CD14-positive monocyte (primary cell): ENCODE data around the gene CABP2. TPM values are rescaled to one million over a fixed set of nuclear protein-coding genes. Genes with fewer than 3 reads are reported as not detected.

Experiments
- DNase-seq, 3 donors: peaks; one replicate each; pipeline ENCODE4 v3.0.0-alpha.2; 2011 to 2022
- H2AFZ ChIP-seq: 2 replicates; pipeline ENCODE4 v1.6.0; 2012; ENCODE audit warnings: mild to moderate bottlenecking, low read depth, low read length, inconsistent platforms; ENCODE audit not compliant: insufficient read depth, poor library complexity, severe bottlenecking
- H3K27ac ChIP-seq, 2 donors: 1 replicate in 1 of 2; 2 replicates in 1 of 2; pipeline ENCODE4 v1.5.1; 2012 to 2013; ENCODE audit warnings: low read length in 2 of 2, control low read depth in 1 of 2, inconsistent platforms in 1 of 2, low read depth in 1 of 2, mild to moderate bottlenecking in 1 of 2
- H3K27me3 ChIP-seq, 2 donors: one replicate each; pipeline versions ENCODE4 v1.6.0 to v1.6.1; 2011 to 2013; ENCODE audit warnings: low read length in 2 of 2; ENCODE audit not compliant: control insufficient read depth in 2 of 2, insufficient read depth in 2 of 2
- H3K36me3 ChIP-seq, 2 donors: replicated peaks in 1 of 2; 1 replicate in 1 of 2; 2 replicates in 1 of 2; pipeline versions ENCODE4 v1.5.1 to v1.6.1; 2012 to 2013; ENCODE audit warnings: low read length in 2 of 2, control low read depth in 1 of 2, inconsistent platforms in 1 of 2, mild to moderate bottlenecking in 1 of 2; ENCODE audit not compliant: insufficient read depth in 2 of 2, control insufficient read depth in 1 of 2
- H3K4me1 ChIP-seq, 2 donors: 1 replicate in 1 of 2; 2 replicates in 1 of 2; pipeline versions ENCODE4 v1.5.1 to v1.6.1; 2012 to 2013; ENCODE audit warnings: low read length in 2 of 2, control low read depth in 1 of 2, inconsistent platforms in 1 of 2, mild to moderate bottlenecking in 1 of 2, moderate library complexity in 1 of 2; ENCODE audit not compliant: insufficient read depth in 2 of 2, control insufficient read depth in 1 of 2
- H3K4me2 ChIP-seq: replicated peaks from 2 replicates; pipeline ENCODE3; 2012; ENCODE audit warnings: low read length, moderate library complexity, mild to moderate bottlenecking; ENCODE audit not compliant: poor library complexity, severe bottlenecking; ENCODE audit errors: extremely low read depth
- H3K4me3 ChIP-seq, 3 experiments: fragments of 200-600 bp in 1 of 3; sonication (generic) in 1 of 3; replicated peaks in 1 of 3; 1 replicate in 2 of 3; 2 replicates in 1 of 3; pipeline ENCODE4 v1.5.1; 2011 to 2013; ENCODE audit warnings: low read length in 3 of 3, mild to moderate bottlenecking in 3 of 3, control low read depth in 2 of 3, low read depth in 2 of 3, inconsistent platforms in 1 of 3, moderate library complexity in 1 of 3
- H3K79me2 ChIP-seq: 2 replicates; pipeline ENCODE4 v1.6.0; 2012; ENCODE audit warnings: mild to moderate bottlenecking, control low read depth, inconsistent platforms, low read length, moderate library complexity; ENCODE audit not compliant: insufficient read depth
- H3K9ac ChIP-seq: 2 replicates; pipeline ENCODE4 v1.6.0; 2017; ENCODE audit warnings: low read length, mild to moderate bottlenecking; ENCODE audit not compliant: insufficient read depth, poor library complexity, severe bottlenecking
- H3K9me3 ChIP-seq, 2 donors: replicated peaks in 1 of 2; 1 replicate in 1 of 2; 2 replicates in 1 of 2; pipeline versions ENCODE4 v1.5.1 to v1.6.1; 2012 to 2013; ENCODE audit warnings: low read length in 2 of 2, control low read depth in 1 of 2; ENCODE audit not compliant: control insufficient read depth in 1 of 2, insufficient read depth in 1 of 2
- H4K20me1 ChIP-seq: 2 replicates; pipeline ENCODE4 v1.6.0; 2012; ENCODE audit warnings: mild to moderate bottlenecking, low read length, control low read depth, moderate library complexity; ENCODE audit not compliant: insufficient read depth
- H3K27ac Mint-ChIP-seq, 7 donors: one replicate each; pipeline ENCODE4 v1.8.0; 2020; ENCODE audit warnings: mild to moderate bottlenecking in 7 of 7, mixed read lengths in 7 of 7, moderate library complexity in 6 of 7, inconsistent platforms in 2 of 7
- H3K27me3 Mint-ChIP-seq, 3 donors: one replicate each; pipeline ENCODE4 v1.8.0; 2021 to 2022; ENCODE audit warnings: low read depth in 3 of 3, mild to moderate bottlenecking in 3 of 3, mixed read lengths in 3 of 3, moderate library complexity in 3 of 3, inconsistent platforms in 1 of 3
- H3K36me3 Mint-ChIP-seq, 2 donors: one replicate each; pipeline ENCODE4 v1.8.0; 2020; ENCODE audit warnings: mixed read lengths in 2 of 2, inconsistent platforms in 1 of 2, mild to moderate bottlenecking in 1 of 2
- H3K4me1 Mint-ChIP-seq: one replicate; pipeline ENCODE4 v1.8.0; 2020; ENCODE audit warnings: mild to moderate bottlenecking, mixed read lengths
- H3K4me3 Mint-ChIP-seq, 2 donors: one replicate each; pipeline ENCODE4 v1.8.0; 2020; ENCODE audit warnings: mild to moderate bottlenecking in 2 of 2, mixed read lengths in 2 of 2, moderate library complexity in 1 of 2
- H3K9me3 Mint-ChIP-seq, 7 donors: one replicate each; pipeline ENCODE4 v1.8.0; 2020 to 2022; ENCODE audit warnings: mixed read lengths in 7 of 7, mild to moderate bottlenecking in 6 of 7, moderate library complexity in 6 of 7, inconsistent platforms in 2 of 7
- CTCF ChIP-seq: fragments of 200-600 bp; IDR thresholded peaks from one replicate; pipeline ENCODE4 v1.8.0; 2022; ENCODE audit warnings: antibody characterized with exemption, mild to moderate bottlenecking
- WGBS: methylation state at CpG from one replicate; pipeline ENCODE4 v1.1.5; 2013; ENCODE audit warnings: missing lambda C conversion rate; ENCODE audit not compliant: insufficient coverage; 5-methylcytosine and 5-hydroxymethylcytosine counted together
- intact Hi-C, 2 donors: fragments of 100-400 bp; cut with micrococcal nuclease; formaldehyde crosslinking; loops; one replicate each; pipeline versions ENCODE4 v1.15.0 to v1.15.1; 2023
- polyA plus RNA-seq, 3 donors: library from polyadenylated mRNA; depleted of rRNA in 1 of 3; unstranded in 2 of 3; stranded (reverse) in 1 of 3; fragments of 300-500 nt in 2 of 3; fragments of >200 nt in 1 of 3; fragmentation: Illumina TruSeq in 2 of 3; gene quantifications; 1 replicate in 2 of 3; 2 replicates in 1 of 3; pipeline ENCODE4 v1.2.3, GENCODE V29; 2012 to 2021

CABP2 gene
- polyA plus RNA-seq, 3 donors = not detected

DNA sequence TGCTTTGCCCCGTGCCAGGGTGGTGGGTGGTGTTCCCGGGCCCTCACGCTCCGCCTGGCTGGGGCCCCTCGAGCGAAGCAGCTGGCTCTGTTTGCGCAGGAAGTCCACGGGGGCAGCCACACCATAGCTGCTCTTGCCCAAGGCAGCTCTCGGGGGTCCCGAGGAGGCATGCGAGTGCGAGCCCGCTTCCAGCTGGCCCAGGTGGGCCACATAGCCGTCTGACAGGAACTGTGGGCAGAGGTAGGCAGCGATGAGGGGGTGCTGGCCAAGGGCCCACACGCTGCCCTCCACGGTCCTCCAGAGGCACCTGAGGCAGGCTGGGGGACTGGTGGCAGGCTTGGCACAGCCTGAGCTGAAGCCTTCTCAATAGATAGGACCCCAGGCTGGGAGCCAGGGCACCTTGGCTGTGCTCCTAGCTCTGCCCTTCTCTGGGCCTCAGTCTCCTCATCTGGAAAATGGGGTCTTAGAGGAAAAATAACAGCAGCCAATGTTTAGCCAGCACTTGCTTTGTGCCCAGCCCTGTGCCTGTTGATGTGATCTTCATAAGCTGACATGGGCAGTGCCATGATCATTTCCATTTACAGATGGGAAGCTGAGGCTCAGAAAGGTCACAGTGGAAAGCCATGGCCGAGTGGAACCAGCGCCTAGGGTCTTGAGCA lies 31.0 kb downstream of the CABP2 start:
- DNase-seq = no peak
- Histone ChIP-seq H3K4me1 (no peaks in the 10 kb centered on the region), H3K4me3 (no peak overlapping the region), H3K4me2 (no peak overlapping the region), H2AFZ (no peak overlapping the region), H3K9me3 (no peaks in the 10 kb centered on the region), H3K27me3 (no peaks in the 10 kb centered on the region), H4K20me1 (peaks cover 95% of the 10 kb centered on the region), H3K36me3 (peaks cover 89 to 99% of the 10 kb centered on the region in 2 donors), H3K27ac (no peak overlapping the region), H3K79me2 (peaks cover 9% of the 10 kb centered on the region), H3K9ac (no peak overlapping the region)
- WGBS = 92% methylated on average over 19 of the region's 19 CpGs
- intact Hi-C loops = no loop called here
- Mint-ChIP-seq H3K9me3 (no peaks in the 10 kb centered on the region), H3K27me3 (no peaks in the 10 kb centered on the region), H3K4me3 (no peak overlapping the region), H3K27ac (peak overlapping the region in 2 of 7 donors; percentile 41 to 63), H3K4me1 (no peaks in the 10 kb centered on the region), H3K36me3 (peaks cover 64 to 96% of the 10 kb centered on the region in 2 donors)
- no peak for TF ChIP-seq CTCF

GRCh38 chr11:67491276-67492068 lies 31.8 kb downstream of the CABP2 start:
- Mint-ChIP-seq H3K27me3 (no peaks in the 10 kb centered on the region), H3K9me3 (no peaks in the 10 kb centered on the region), H3K4me3 (no peak overlapping the region), H3K4me1 (no peaks in the 10 kb centered on the region), H3K36me3 (peaks cover 66 to 94% of the 10 kb centered on the region in 2 donors), H3K27ac (peak overlapping the region in 3 of 7 donors; percentile 10 to 55 (median 32))
- H3K4me2 ChIP-seq = no peak overlapping the region
- no peak overlapping the region for H3K9ac ChIP-seq
- H3K36me3 ChIP-seq = peaks cover 83 to 99% of the 10 kb centered on the region in 2 donors
- no peaks in the 10 kb centered on the region for H3K27me3 ChIP-seq
- H3K4me3 ChIP-seq = no peak overlapping the region
- WGBS = 87% methylated on average over 17 of the region's 24 CpGs
- H3K27ac ChIP-seq = no peak overlapping the region
- H3K9me3 ChIP-seq = no peaks in the 10 kb centered on the region
- H2AFZ ChIP-seq = no peak overlapping the region
- peaks cover 16% of the 10 kb centered on the region for H3K79me2 ChIP-seq
- no peak for DNase-seq
- intact Hi-C loops = no loop called here
- TF ChIP-seq CTCF = no peak
- peaks cover 97% of the 10 kb centered on the region for H4K20me1 ChIP-seq
- peaks cover under 1% of the 10 kb centered on the region in 2 donors for H3K4me1 ChIP-seq
